Mesenchymal stem cell (in vitro differentiated cells and primary cell): Measurements from ENCODE around the gene TMEM51.
A peak's percentile ranks its signal among the peaks of the same experiment; 100 is the strongest.

ENCODE experiments used
- DNase-seq: peaks from one replicate; pipeline ENCODE4 v3.0.0-alpha.2; 2013
- H2AFZ ChIP-seq: one replicate; pipeline ENCODE4 v1.6.1; 2013; ENCODE audit warnings: low read depth, mild to moderate bottlenecking, control low read depth, inconsistent platforms, low read length, moderate library complexity
- H2AK5ac ChIP-seq: 2 replicates; pipeline ENCODE4 v1.6.1; 2013; ENCODE audit warnings: low read length, moderate library complexity, mild to moderate bottlenecking, inconsistent platforms; ENCODE audit not compliant: severe bottlenecking
- H2BK120ac ChIP-seq: one replicate; pipeline ENCODE4 v1.6.1; 2013; ENCODE audit warnings: low read depth, mild to moderate bottlenecking, inconsistent platforms, low read length, moderate library complexity
- H2BK12ac ChIP-seq, 2 experiments: one replicate each; pipeline ENCODE4 v1.6.1; 2013; ENCODE audit warnings: inconsistent platforms in 2 of 2, low read length in 2 of 2, mild to moderate bottlenecking in 2 of 2, moderate library complexity in 2 of 2, control low read depth in 1 of 2
- H2BK15ac ChIP-seq: one replicate; pipeline ENCODE4 v1.6.1; 2013; ENCODE audit warnings: mild to moderate bottlenecking, low read depth, inconsistent platforms; ENCODE audit not compliant: poor library complexity, severe bottlenecking
- H2BK5ac ChIP-seq: 2 replicates; pipeline ENCODE4 v1.6.1; 2013; ENCODE audit warnings: low read depth, mild to moderate bottlenecking, low read length, control low read depth, inconsistent platforms; ENCODE audit not compliant: poor library complexity, severe bottlenecking
- H3K14ac ChIP-seq, 2 experiments: one replicate each; pipeline ENCODE4 v1.6.1; 2013; ENCODE audit warnings: inconsistent platforms in 2 of 2, low read length in 2 of 2, control low read depth in 1 of 2, mild to moderate bottlenecking in 1 of 2, moderate library complexity in 1 of 2
- H3K18ac ChIP-seq, 2 experiments: one replicate each; pipeline ENCODE4 v1.6.1; 2013; ENCODE audit warnings: inconsistent platforms in 2 of 2, low read length in 2 of 2, control low read depth in 1 of 2, low read depth in 1 of 2, mild to moderate bottlenecking in 1 of 2
- H3K23ac ChIP-seq, 2 experiments: one replicate each; pipeline ENCODE4 v1.6.1; 2013; ENCODE audit warnings: inconsistent platforms in 2 of 2, low read length in 2 of 2, mild to moderate bottlenecking in 2 of 2, moderate library complexity in 2 of 2, control low read depth in 1 of 2
- H3K27ac ChIP-seq: 2 replicates; pipeline ENCODE4 v1.5.1; 2013; ENCODE audit warnings: mild to moderate bottlenecking, moderate library complexity, low read length, control low read depth, inconsistent platforms; ENCODE audit not compliant: poor library complexity, severe bottlenecking
- H3K27me3 ChIP-seq, 2 experiments: 2 replicates each; pipeline versions ENCODE4 v1.6.1 to v1.7.0; 2013; ENCODE audit warnings: low read length in 2 of 2, mild to moderate bottlenecking in 2 of 2, moderate library complexity in 2 of 2, control low read depth in 1 of 2, inconsistent platforms in 1 of 2; ENCODE audit not compliant: control insufficient read depth in 1 of 2, insufficient read depth in 1 of 2
- H3K36me3 ChIP-seq, 2 experiments: 2 replicates each; pipeline versions ENCODE4 v1.6.1 to v1.7.0; 2013; ENCODE audit warnings: low read length in 2 of 2, control low read depth in 1 of 2, inconsistent platforms in 1 of 2, low read depth in 1 of 2, mild to moderate bottlenecking in 1 of 2; ENCODE audit not compliant: insufficient read depth in 2 of 2, control insufficient read depth in 1 of 2
- H3K4ac ChIP-seq, 2 experiments: one replicate each; pipeline ENCODE4 v1.6.1; 2013; ENCODE audit warnings: inconsistent platforms in 2 of 2, low read length in 2 of 2, mild to moderate bottlenecking in 2 of 2, moderate library complexity in 2 of 2, control low read depth in 1 of 2, low read depth in 1 of 2
- H3K4me1 ChIP-seq: 2 replicates; pipeline ENCODE4 v1.6.1; 2013; ENCODE audit warnings: low read depth, low read length, control low read depth; ENCODE audit not compliant: control insufficient read depth, insufficient read depth
- H3K4me2 ChIP-seq: 2 replicates; pipeline ENCODE4 v1.6.1; 2013; ENCODE audit warnings: low read length, mild to moderate bottlenecking, inconsistent platforms; ENCODE audit not compliant: poor library complexity, severe bottlenecking
- H3K4me3 ChIP-seq, 2 experiments: 2 replicates each; pipeline versions ENCODE4 v1.5.1 to v1.7.0; 2013; ENCODE audit warnings: low read length in 2 of 2, mild to moderate bottlenecking in 2 of 2, control low read depth in 1 of 2, low read depth in 1 of 2; ENCODE audit not compliant: insufficient read depth in 1 of 2
- H3K79me1 ChIP-seq: replicated peaks from 2 replicates; pipeline ENCODE4 v1.6.1; 2013; ENCODE audit warnings: mild to moderate bottlenecking, control low read depth, low read length, inconsistent platforms; ENCODE audit not compliant: poor library complexity, severe bottlenecking
- H3K9ac ChIP-seq: 2 replicates; pipeline ENCODE4 v1.7.0; 2013; ENCODE audit warnings: mild to moderate bottlenecking, low read length, moderate library complexity
- H3K9me3 ChIP-seq: 2 replicates; pipeline ENCODE4 v1.7.0; 2013; ENCODE audit warnings: mild to moderate bottlenecking, low read length; ENCODE audit not compliant: control insufficient read depth
- H4K8ac ChIP-seq: one replicate; pipeline ENCODE4 v1.6.1; 2013; ENCODE audit warnings: inconsistent platforms, mild to moderate bottlenecking, low read length, moderate library complexity
- H4K91ac ChIP-seq: one replicate; pipeline ENCODE4 v1.6.1; 2013; ENCODE audit warnings: mild to moderate bottlenecking, low read length, inconsistent platforms
- WGBS: methylation state at CpG from one replicate; pipeline ENCODE4 v1.1.7; 2013; ENCODE audit warnings: mixed read lengths; 5-methylcytosine and 5-hydroxymethylcytosine counted together

TMEM51 gene

GRCh38 chr1:15179485-15179883, 25.9 kb downstream of the TMEM51 start:
- no peak overlapping the region for H2BK5ac ChIP-seq
- peaks cover 0 to 3% of the 10 kb centered on the region in 2 experiments for H3K36me3 ChIP-seq
- H3K79me1 ChIP-seq = peaks cover 24% of the 10 kb centered on the region
- no peak overlapping the region for H2AFZ ChIP-seq
- H4K8ac ChIP-seq = peak overlapping the region; percentile 57
- H3K18ac ChIP-seq = peak overlapping the region; percentile 48 to 88
- peak overlapping the region; percentile 35 for H4K91ac ChIP-seq
- H3K4me2 ChIP-seq = no peak overlapping the region
- no peaks in the 10 kb centered on the region for H3K27me3 ChIP-seq
- peak overlapping the region; percentile 82 for H3K27ac ChIP-seq
- H3K4ac ChIP-seq = peak overlapping the region in 1 of 2 experiments; percentile 71
- peak overlapping the region; percentile 44 for H3K9ac ChIP-seq
- no peak overlapping the region for H3K23ac ChIP-seq
- no peaks in the 10 kb centered on the region for H3K9me3 ChIP-seq
- WGBS = 60% methylated on average over 6 of the region's 8 CpGs
- DNase-seq = no peak
- no peak overlapping the region for H2BK15ac ChIP-seq
- peak overlapping the region; percentile 61 to 76 for H2BK12ac ChIP-seq
- no peak overlapping the region for H3K4me3 ChIP-seq
- H2AK5ac ChIP-seq = peak overlapping the region; percentile 37
- no peak overlapping the region for H2BK120ac ChIP-seq
- no peak overlapping the region for H3K14ac ChIP-seq
- peaks cover 30% of the 10 kb centered on the region for H3K4me1 ChIP-seq

GRCh38 chr1:15180189-15180588, 26.6 kb downstream of the TMEM51 start:
- Histone ChIP-seq H3K4me1 (peaks cover 30% of the 10 kb centered on the region), H3K18ac (peak overlapping the region; percentile 58 to 85), H2BK15ac (no peak overlapping the region), H4K8ac (peak overlapping the region; percentile 52), H3K4me3 (no peak overlapping the region), H3K4me2 (no peak overlapping the region), H3K9ac (no peak overlapping the region), H2AFZ (no peak overlapping the region), H3K4ac (peak overlapping the region; percentile 57 to 64), H3K36me3 (peaks cover 0 to 3% of the 10 kb centered on the region in 2 experiments), H3K27me3 (no peaks in the 10 kb centered on the region), H3K23ac (no peak overlapping the region), H4K91ac (peak overlapping the region; percentile 57), H3K9me3 (no peaks in the 10 kb centered on the region), H2BK5ac (no peak overlapping the region), H3K79me1 (peaks cover 27% of the 10 kb centered on the region), H2AK5ac (peak overlapping the region; percentile 36), H2BK12ac (peak overlapping the region; percentile 91 to 94), H3K14ac (no peak overlapping the region), H3K27ac (peak overlapping the region; percentile 82), H2BK120ac (no peak overlapping the region)
- WGBS = 93% methylated on average over 7 of the region's 7 CpGs
- DNase-seq = no peak

- WGBS = 95% methylated on average over 8 of the region's 8 CpGs
- Histone ChIP-seq H2AFZ (no peak overlapping the region), H3K4ac (no peak overlapping the region), H3K23ac (no peak overlapping the region), H3K27me3 (peaks cover 0 to 4% of the 10 kb centered on the region in 2 experiments), H2BK15ac (no peak overlapping the region), H3K27ac (no peak overlapping the region), H4K8ac (peak overlapping the region; percentile 59), H3K18ac (peak overlapping the region; percentile 23 to 42), H2BK5ac (no peak overlapping the region), H3K4me3 (no peak overlapping the region), H4K91ac (no peak overlapping the region), H3K79me1 (peaks cover 31% of the 10 kb centered on the region), H3K4me1 (peaks cover 31% of the 10 kb centered on the region), H3K36me3 (peaks cover 0 to 3% of the 10 kb centered on the region in 2 experiments), H2AK5ac (peak overlapping the region; percentile 18), H3K14ac (no peak overlapping the region), H3K9me3 (no peaks in the 10 kb centered on the region), H2BK12ac (peak overlapping the region in 1 of 2 experiments; percentile 47), H3K9ac (no peak overlapping the region), H3K4me2 (no peak overlapping the region), H2BK120ac (no peak overlapping the region)
- no peak for DNase-seq
Observed at GRCh38 chr1:15180945-15181523, 27.5 kb downstream of the TMEM51 start.

- no peak overlapping the region for H2BK120ac ChIP-seq
- no peak overlapping the region for H3K9ac ChIP-seq
- no peak overlapping the region for H4K91ac ChIP-seq
- H2BK5ac ChIP-seq = no peak overlapping the region
- H2BK12ac ChIP-seq = no peak overlapping the region
- peaks cover 29% of the 10 kb centered on the region for H3K4me1 ChIP-seq
- no peak overlapping the region for H3K27ac ChIP-seq
- no peak overlapping the region for H2AK5ac ChIP-seq
- 86% methylated on average over 10 of the region's 10 CpGs for WGBS
- H3K4ac ChIP-seq = no peak overlapping the region
- no peak for DNase-seq
- no peak overlapping the region for H3K14ac ChIP-seq
- no peak overlapping the region for H3K4me3 ChIP-seq
- H3K9me3 ChIP-seq = no peaks in the 10 kb centered on the region
- no peak overlapping the region for H3K4me2 ChIP-seq
- H3K27me3 ChIP-seq = peaks cover 0 to 4% of the 10 kb centered on the region in 2 experiments
- no peak overlapping the region for H3K23ac ChIP-seq
- H3K79me1 ChIP-seq = peaks cover 31% of the 10 kb centered on the region
- no peak overlapping the region for H2BK15ac ChIP-seq
- no peak overlapping the region for H2AFZ ChIP-seq
- no peak overlapping the region for H3K18ac ChIP-seq
- peaks cover 0 to 3% of the 10 kb centered on the region in 2 experiments for H3K36me3 ChIP-seq
- H4K8ac ChIP-seq = no peak overlapping the region
Observed at GRCh38 chr1:15181564-15181963, 28.0 kb downstream of the TMEM51 start.
